MM.1S (cell line): ENCODE data around the gene KMT5C.

Experiments
- EZH2 ChIP-seq: fragments of 300-600 bp; sonication (generic); optimal IDR thresholded peaks from 2 replicates; pipeline ENCODE3; 2017; ENCODE audit warnings: low read depth, mild to moderate bottlenecking, antibody characterized with exemption, low read length, mixed read lengths
- EZH2phosphoT487 ChIP-seq: fragments of 300-600 bp; sonication (generic); IDR thresholded peaks from 2 replicates; pipeline ENCODE4 v1.6.1; 2018; ENCODE audit warnings: antibody characterized with exemption, low read length
- TF ChIP-seq, protein P1 (sequence below): fragments of 300-600 bp; sonication (generic); IDR thresholded peaks from 2 replicates; pipeline ENCODE4 v1.5.1; 2016; ENCODE audit warnings: antibody characterized with exemption, low read length, mixed read lengths

DNA sequence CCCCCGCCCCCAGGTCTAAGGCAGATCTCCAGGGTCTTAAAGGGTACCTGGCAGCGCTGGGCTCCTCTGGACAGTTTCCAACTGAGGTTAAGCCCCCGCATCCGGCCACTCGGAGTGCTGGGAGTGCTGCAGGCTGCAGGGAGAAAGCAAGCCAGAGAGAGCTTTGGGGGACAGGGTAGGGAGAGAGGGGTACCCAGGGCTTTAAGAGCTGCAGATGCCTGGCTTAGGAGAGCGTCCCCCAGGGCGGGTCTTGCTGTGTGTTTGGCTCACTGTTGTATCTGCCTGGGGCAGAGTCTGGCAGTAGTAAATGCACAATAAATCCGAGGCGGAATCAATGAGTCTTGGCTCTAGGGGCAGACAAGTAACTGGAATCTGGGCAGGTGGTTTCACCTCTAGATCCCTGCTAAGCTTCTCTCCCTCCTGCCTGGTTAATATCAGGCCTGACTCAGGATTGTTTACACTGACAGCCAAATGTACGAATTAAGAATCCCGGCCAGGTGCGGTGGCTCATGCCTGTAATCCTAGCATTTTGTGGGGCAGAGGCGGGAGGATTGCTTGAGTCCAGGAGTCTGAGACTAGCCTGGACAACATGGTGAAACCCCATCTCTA lies 15.6 kb downstream of the KMT5C start:
- TF ChIP-seq, protein P1, sequence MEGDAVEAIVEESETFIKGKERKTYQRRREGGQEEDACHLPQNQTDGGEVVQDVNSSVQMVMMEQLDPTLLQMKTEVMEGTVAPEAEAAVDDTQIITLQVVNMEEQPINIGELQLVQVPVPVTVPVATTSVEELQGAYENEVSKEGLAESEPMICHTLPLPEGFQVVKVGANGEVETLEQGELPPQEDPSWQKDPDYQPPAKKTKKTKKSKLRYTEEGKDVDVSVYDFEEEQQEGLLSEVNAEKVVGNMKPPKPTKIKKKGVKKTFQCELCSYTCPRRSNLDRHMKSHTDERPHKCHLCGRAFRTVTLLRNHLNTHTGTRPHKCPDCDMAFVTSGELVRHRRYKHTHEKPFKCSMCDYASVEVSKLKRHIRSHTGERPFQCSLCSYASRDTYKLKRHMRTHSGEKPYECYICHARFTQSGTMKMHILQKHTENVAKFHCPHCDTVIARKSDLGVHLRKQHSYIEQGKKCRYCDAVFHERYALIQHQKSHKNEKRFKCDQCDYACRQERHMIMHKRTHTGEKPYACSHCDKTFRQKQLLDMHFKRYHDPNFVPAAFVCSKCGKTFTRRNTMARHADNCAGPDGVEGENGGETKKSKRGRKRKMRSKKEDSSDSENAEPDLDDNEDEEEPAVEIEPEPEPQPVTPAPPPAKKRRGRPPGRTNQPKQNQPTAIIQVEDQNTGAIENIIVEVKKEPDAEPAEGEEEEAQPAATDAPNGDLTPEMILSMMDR = no peak
- TF ChIP-seq EZH2 (no peak), EZH2phosphoT487 (no peak)
